DMS114 treated with DMSO at 0.1 percent for 48 hours (cell line): ENCODE data around the gene IGSF3.
"Not testable (repeated sequence)": the region's sequence is repeated elsewhere in the genome, so short reads cannot be mapped to it uniquely, and the experiment has no call there.

Source experiments
- DNase-seq: peaks from one replicate; lab custom pipeline; 2025; ENCODE audit not compliant: unreplicated experiment; lab: John Stamatoyannopoulos, UW

Gene IGSF3

DNA sequence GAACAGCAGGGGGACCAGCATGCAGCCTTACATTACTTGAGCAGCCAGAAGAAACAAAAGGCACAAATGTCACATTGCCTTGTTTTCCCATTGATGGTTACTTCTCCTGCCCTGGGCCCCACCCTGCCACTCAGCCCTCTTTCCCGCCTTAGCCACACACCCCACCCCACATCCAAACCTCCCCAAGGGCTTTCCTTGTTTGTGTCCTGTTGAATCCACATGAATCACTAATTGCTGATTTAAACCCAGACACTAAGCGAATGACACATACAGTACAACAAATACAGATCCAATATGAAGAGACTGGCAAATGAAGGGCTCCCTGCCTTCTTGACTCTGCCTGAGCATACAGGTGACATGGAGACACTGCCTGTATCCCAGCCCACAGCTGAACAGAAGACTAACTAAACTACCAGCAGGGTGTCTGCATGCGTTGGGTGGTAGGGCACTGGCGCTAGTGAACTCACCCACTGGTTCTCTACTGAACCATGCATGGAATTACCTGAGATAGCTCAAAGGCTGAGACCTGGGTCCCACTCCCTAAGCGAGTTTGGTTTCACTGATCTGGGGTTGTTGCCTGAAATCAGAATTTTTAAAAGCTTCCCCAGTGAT lies 3.1 kb downstream of the IGSF3 start:
- DNase-seq = no peak

DNA sequence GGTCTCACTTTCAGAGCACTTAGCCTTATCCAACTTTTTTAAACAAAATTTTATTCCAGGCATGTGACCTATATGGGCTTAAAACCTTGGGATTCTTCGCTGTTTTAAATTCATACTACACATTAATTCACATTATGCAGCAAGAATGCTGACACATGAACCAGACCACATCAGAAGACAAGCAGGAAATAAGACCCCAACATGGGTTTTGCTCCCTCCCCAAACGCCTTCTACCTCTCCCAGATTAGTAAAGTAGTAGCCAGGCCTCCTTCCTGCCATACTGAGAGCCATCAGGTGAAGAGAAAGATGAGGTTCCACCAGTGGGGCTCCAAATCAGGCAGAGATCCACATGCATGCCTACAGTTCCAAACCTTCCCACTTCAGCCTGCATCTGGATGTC lies 3.7 kb downstream of the IGSF3 start:
- no peak for DNase-seq

DNA sequence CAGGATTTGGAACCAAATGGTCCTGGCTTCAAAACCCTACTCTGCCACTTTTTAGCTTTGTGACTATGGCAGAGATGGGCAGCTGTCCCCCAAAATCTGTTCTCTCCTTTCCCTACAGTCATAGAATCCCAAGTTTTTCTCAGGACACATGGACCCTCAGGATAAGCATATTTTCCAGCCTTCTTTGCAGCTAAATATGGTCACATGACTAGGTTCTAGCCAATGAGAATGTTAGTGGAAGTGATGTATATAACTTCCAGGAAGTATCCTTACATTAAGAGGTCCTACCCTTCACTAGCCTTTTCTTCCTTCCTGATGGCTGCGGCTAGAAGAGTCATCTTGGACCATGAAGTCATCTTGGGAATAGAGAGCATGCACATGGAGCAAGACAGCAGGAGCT lies 5.9 kb downstream of the IGSF3 start:
- DNase-seq = no peak

DNA sequence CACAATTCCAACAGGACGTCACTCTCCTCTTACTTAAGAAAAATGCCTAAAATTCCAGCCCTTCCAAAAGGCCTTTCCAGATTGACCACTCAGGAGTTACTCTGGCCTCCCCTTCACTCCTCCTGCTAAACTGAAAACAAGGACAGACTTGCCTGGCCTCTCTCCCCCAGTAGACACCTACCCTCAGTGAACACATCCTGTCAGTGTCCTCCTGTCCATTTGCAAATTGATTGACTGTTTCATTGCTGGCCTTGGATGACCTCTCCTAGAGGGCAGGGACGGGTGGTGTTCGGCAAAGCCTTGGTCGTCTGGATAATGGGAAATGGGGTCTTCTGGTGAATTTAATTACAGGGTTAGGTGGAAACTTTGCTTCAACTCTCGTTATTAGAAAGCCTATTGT lies 8.9 kb downstream of the IGSF3 start:
- DNase-seq = not testable (repeated sequence)

DNA sequence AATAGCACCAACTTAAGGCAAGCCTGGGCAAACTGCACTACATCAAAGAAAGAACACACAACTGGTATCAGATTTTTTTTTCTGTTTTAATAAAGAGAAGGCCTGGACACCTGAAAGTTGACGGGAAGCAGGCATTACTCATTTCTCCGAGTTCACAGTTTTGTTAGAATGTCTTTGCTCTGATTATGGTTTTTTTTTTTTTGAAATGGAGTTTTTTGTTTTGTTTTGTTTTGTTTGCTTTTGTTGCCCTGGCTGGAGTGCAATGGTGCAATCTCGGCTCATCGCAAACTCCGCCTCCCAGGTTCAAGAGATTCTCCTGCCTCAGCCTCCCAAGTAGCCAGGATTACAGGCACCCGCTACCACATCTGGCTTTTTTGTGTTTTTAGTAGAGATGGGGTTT lies 9.7 kb downstream of the IGSF3 start:
- DNase-seq = not testable (repeated sequence)

DNA sequence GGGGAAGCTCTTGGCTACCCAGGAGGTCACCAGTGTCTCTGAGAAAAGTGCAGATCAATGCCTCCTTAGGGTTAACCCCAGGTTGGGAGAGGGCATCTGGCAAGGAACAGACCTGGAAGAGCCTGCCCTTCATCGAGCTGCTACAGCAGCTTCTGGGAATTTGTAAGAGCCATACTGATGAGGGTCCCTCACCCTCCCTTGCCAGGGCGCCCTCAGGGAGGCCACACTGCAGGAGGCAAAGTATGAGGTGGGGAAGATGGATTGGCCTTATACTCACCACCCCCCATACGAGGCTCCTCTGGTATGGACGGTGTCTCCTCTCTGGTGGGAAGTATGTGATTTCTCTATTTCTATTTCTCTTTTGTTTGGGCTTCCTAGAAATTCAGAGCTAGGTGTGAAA lies 13.2 kb downstream of the IGSF3 start:
- no peak for DNase-seq

DNA sequence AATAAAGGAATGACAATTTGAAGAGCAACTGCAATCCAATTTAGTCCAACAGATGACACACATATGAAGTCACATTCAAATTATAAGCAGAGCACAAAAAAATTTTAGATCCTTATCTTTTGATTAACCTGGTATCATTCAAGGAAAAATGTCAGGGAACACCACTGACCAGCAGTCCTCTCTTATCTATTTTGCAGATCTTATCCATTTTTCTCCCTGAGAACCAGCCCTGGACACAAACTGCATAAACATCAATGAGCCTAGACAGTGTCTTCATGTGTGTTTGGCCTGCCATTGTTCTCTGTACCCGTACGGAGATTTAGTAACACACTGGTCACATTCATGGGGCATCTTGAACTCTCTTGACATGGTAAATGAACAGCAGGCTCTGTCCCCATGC lies 14.9 kb downstream of the IGSF3 start:
- not testable (repeated sequence) for DNase-seq

DNA sequence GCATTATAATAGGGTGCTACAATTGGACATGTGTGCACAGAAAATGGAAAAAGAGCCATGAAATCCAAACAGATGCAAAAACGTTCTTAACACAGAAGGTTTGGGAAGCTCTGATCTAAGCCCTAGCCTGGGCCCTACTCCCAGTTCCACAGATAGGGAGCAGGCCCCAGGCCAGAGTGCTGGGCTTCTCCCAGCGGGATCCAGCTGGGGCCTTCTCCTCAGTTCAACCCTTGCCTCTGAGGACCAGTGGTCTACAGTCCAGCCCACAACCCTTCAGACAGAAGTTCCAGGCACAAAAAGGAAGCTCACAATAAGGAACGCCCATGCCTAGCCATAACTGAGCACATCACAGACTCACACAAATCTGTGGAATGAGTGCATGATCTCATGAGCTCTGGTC lies 16.8 kb downstream of the IGSF3 start:
- DNase-seq = not testable (repeated sequence)

DNA sequence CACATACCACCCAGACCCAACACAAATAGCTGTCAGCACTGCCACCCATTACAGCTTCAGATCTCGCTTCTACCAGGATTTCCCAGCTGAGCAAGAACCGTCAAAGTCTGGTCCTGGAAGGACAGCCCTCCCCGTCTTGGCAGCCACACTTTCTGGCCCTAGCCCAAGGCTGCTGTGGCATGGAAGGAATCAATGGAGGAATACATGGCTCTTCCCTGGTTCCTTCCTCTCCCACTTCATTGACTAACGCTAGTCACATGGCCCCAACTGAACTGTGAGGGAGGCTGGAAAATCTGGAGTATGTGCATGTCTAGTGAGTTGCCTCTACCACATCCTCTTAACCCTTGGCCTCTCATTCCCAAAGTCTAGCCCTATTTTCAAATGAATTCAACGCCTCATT lies 18.5 kb downstream of the IGSF3 start:
- not testable (repeated sequence) for DNase-seq

DNA sequence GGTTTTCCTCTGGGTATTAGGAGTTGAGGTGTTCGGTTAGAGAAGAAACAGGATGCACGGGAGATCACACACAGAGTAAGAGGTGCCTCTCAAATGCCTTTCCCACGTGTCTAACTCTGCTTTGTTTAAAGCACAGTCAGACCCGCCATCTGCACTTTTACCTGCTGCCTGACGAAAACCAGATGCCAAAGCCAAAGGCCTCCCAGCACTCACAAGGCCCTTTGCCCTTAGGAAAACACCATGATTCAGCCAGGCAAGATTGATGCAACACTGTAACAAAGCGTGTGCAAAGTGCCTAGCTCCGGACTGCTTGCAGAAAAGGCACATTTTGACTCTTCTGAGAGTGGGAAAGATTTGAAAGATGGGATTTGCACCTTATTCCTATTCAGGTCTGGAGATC lies 19.2 kb downstream of the IGSF3 start:
- not testable (repeated sequence) for DNase-seq

DNA sequence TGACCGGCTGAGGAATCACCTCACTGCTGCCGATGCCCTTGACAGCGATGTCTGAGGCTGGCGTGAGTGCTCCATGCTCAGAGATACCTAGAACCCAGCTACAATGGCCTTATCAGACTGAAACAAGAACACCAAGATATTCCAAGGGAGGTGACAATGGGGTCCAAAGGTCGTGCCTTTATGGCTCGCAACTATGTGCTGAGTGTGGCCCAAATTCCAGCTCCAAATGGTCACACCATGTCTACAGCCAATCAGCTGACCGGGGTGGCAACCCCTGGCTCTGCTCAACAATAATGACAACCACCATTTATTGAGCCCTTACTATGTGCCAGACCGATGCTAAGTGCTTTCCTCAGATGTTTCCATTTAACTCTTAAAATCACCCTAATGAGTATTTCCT lies 20.3 kb downstream of the IGSF3 start:
- not testable (repeated sequence) for DNase-seq

DNA sequence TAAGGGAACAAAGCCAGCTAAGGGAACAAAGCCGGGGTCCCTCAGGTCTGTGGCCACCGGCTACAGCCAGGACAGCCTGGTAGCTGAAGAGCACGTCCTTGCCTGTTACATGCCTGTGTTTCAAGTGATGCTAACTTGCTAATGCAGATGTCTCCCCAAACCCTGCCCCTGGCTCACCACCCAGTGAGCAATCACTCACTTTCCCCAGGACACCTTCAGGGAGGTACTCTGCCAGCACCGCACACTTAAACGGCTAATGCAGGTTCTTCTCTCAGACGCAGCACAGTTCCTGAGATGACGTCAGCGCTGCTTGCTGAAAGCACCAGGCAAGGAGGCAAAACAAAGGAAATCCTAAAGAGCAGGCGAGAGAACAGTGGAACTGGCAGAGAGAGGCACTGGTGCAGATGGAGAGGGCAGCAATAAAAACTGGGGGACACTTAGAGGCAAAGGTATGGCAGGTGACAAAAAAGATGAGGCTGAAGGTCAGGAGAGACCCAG lies 20.8 kb downstream of the IGSF3 start:
- not testable (repeated sequence) for DNase-seq

DNA sequence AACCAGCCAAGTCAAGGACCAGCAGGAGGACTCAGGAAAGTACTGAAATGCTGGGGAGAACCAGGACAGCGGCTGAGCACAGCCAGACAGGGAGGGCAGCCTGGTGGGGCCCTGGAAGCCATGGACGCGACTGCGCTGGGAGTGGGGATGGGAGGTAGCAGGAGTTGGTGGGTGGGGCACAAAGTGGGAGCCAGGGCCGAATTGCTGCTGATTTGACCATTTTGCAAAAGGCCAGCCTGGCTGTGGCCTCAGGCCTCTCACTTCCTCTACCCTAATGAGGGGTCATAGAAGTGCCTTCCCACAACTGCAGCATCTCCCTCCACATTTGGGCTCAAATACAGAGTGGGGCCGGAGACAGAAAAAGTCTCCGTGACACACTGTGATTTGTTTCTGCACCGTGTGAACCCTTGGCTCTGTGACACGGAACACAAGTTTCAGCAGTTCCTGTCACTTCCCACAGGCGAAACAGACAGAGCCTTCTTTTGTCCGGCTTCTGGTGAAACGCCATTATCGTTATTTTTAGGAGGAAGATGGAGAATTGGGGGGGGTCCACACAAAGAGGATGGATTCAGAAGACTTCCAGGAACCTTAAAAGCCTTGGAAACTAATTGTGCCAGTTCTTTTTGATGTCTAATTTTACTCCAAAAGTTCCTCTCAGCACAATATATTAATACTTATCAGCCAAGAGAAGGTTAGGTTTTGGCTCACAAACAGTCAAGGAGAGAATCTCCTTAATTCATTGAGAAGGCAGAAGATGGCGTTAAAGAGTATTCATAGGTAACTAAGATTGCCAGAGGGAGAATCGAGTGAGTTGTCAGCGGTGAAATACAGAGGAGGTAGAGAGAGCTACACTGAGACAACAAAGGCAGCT lies 21.5 kb downstream of the IGSF3 start:
- DNase-seq = not testable (repeated sequence)

DNA sequence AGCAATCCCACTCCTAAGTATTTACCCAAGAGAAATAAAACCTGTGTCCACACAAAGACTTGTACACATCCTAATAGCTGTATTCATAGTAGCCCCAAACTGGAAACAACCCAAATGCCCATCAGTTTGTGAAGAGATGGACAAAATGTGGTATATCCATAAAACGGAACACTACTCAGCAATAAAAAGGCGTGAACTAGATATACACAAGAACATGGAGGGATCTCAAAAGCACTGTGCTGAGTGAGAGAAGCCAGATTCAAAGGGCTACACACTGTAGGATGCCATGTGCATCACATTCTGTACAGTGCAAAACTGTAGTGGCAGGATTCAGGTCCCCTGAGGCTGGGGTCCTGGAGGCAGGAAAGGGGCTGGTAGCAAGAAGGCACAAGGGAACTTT lies 22.5 kb downstream of the IGSF3 start:
- not testable (repeated sequence) for DNase-seq

DNA sequence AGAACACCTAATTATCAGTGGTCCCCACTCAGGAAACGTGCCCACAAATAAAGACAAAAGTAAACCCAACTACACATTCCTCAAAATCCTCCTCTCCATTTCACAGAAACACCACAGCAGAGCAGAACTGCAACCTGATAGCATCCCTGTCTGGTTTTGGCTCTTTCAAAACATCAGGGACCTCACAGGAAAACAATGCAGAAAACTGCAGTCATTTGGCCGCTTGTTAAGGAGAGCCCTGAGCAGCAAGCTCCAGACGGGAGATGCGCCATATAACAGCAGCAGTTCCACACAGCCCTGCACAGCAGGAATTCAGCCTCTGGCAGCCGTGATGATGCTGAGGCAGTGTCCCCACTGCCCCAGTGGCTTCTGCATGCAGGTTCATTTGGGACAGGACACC lies 23.4 kb downstream of the IGSF3 start:
- DNase-seq = not testable (repeated sequence)

DNA sequence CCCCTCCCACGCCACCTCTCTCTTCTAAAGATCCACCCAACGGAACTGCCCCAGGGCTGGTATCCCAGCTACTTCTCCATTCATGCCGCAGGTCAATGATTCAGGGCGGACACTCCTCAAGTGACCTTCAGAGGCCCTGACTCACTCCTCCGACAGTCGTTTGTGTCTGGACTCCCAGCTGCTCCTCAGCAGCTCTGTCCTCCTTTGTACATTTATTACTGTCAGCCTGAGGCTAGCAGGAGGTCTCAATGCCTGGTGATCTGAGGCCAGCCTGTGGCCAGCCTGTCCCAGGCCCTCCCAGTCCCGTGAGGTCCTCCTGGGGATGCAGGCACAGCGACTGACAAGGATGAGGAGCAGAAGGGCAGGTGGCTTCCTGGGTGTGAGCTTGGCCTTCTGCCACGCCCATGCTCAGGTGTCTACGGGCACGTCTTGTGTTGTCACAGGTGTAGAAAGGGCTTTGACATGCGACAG lies 24.2 kb downstream of the IGSF3 start:
- DNase-seq = not testable (repeated sequence)

DNA sequence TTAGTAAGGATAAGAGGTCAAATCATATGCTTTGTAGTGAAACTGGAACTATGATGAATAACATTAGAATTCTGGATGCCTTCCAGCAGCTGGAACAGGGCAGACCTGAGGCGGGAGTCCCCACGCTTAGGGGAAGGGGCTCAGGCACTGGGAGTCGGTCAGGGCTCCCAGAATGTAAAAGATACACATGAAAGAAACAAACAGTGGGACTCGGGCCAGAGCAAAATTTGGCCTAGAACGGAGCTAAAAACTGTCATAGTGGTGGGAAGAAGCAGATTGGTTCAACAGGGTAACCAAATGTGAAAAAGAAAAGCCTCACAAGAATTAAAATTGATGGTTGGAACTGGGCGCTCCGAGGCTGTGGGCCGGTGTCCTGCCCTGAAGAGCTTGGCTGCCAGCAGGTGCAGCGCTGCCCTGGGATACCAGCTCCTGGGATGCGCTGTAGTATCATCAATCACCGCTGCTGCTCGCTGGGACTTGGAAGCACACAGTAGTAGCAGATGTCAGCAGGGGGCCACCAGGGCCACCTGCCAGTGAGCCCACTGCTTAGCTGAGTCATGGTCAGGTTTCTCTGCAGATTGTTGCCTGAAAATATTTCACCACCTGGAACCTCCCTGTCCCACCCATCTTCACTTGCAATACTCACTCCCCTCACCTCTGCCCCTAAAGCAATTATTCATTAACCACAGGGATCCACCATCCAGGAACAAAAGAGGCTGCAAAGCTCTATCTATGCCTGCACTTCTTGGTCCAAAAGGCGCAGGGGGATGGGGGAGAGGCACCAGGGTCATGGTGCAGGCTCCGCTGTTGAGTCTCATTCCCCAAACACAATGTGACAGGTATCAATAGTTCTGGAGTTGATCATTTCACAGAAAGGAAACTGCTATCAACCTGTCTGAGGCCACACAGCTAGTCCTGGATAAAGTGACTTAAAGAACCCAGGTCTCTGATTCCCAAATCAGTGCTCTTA lies 24.9 kb downstream of the IGSF3 start:
- not testable (repeated sequence) for DNase-seq

DNA sequence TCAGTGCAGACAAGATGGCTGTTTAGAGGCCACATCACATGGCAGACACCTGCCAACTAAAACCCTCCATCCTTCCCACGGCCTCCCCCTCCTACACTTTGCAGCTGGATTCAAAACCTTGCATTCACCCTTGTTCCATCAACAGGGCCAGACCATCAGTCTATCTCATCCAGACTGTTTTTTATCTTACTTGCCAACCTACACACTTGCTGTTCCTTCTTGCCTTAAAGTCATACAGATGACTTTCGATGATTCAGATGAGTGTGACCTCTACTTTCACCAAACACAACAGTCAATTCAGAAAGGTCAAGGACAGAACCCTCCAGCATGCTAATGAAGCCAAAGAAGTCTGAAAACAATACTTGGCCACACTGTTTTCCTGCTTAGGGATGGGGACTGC lies 29.9 kb downstream of the IGSF3 start:
- DNase-seq = not testable (repeated sequence)

DNA sequence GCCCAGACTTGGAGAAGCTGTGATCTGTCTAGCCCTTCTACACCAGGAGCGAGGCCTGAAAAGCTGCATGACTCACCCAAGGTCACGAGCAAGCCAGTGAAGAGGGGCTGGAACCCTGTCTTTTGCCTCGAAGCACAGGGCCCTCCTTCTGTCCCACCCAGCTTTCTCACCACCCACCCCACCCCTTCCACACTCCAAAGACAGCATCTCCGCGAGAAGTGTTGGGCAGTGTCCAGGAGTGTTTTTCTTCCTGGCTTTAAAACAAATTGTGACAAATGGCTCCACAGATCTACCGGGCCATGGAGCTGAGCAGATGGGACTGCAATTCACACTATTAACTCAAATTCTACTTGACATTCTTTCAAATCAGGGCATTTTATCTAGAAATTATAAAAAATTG lies 30.9 kb downstream of the IGSF3 start:
- not testable (repeated sequence) for DNase-seq

DNA sequence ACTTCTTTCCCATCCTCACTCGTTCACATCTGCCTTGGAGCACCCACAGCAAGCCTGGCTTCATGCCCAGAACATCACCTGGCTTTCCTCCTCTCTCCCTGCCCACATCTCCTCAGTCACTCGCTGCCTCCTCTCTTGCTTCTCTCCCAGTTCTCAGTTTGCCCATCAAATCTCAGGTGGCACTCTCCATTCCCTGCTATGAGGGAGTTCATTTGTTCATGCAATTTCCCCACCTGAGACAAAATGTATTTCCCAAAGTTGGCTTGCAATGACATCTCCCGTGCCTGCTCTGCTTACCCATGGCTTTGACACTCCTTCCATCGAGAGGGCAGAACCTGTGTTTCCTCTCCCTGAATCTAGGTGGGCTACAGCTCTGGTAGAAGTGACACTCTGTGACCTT lies 33.1 kb downstream of the IGSF3 start:
- not testable (repeated sequence) for DNase-seq
